Measurements from ENCODE around the gene EGFL7. TPM values are rescaled to one million over a fixed set of nuclear protein-coding genes. Genes with fewer than 3 reads are reported as not detected.

Gene EGFL7
- total RNA-seq, 1 donor from 2014 or later, result 38.2 TPM

- Mint-ChIP-seq H3K4me1 (peaks cover 7% of the 10 kb centered on the region), H3K4me3 (peak overlapping the region; percentile 46), H3K9me3 (no peaks in the 10 kb centered on the region), H3K27me3 (ENCODE audit: low read depth) (no peaks in the 10 kb centered on the region), H3K36me3 (no peaks in the 10 kb centered on the region), H3K27ac (no peak overlapping the region)
- no peak for TF ChIP-seq CTCF (IDR thresholded peaks at IDR 0.05; ENCODE audit: unreplicated experiment)
- DNase-seq (ENCODE audit: low spot score in 2 of 2, unreplicated experiment in 2 of 2), result no peak
Measured at GRCh38 chr9:136687721-136688223, 25.1 kb downstream of the EGFL7 start.

- Mint-ChIP-seq H3K36me3 (no peaks in the 10 kb centered on the region), H3K27me3 (ENCODE audit: low read depth) (no peaks in the 10 kb centered on the region), H3K4me3 (peak overlapping the region; percentile 46), H3K9me3 (no peaks in the 10 kb centered on the region), H3K27ac (peak overlapping the region; percentile 30), H3K4me1 (peaks cover 7% of the 10 kb centered on the region)
- DNase-seq (ENCODE audit: low spot score in 2 of 2, unreplicated experiment in 2 of 2), result no peak
- no peak for TF ChIP-seq CTCF (IDR thresholded peaks at IDR 0.05; ENCODE audit: unreplicated experiment)
Measured at GRCh38 chr9:136688274-136689107, 25.8 kb downstream of the EGFL7 start.

GRCh38 chr9:136689108-136689460 lies 26.4 kb downstream of the EGFL7 start:
- H3K27me3 Mint-ChIP-seq (ENCODE audit: low read depth), result no peaks in the 10 kb centered on the region
- H3K27ac Mint-ChIP-seq, result no peak overlapping the region
- peaks cover 7% of the 10 kb centered on the region for H3K4me1 Mint-ChIP-seq
- no peak for DNase-seq (ENCODE audit: low spot score in 2 of 2, unreplicated experiment in 2 of 2)
- H3K9me3 Mint-ChIP-seq, result no peaks in the 10 kb centered on the region
- no peaks in the 10 kb centered on the region for H3K36me3 Mint-ChIP-seq
- TF ChIP-seq CTCF (IDR thresholded peaks at IDR 0.05; ENCODE audit: unreplicated experiment), result no peak
- no peak overlapping the region for H3K4me3 Mint-ChIP-seq

GRCh38 chr9:136690104-136690805 lies 27.5 kb downstream of the EGFL7 start:
- Mint-ChIP-seq H3K27me3 (ENCODE audit: low read depth) (no peaks in the 10 kb centered on the region), H3K4me3 (no peak overlapping the region), H3K9me3 (no peaks in the 10 kb centered on the region), H3K4me1 (peaks cover 7% of the 10 kb centered on the region), H3K36me3 (no peaks in the 10 kb centered on the region), H3K27ac (no peak overlapping the region)
- TF ChIP-seq CTCF (IDR thresholded peaks at IDR 0.05; ENCODE audit: unreplicated experiment), result no peak
- DNase-seq (ENCODE audit: low spot score in 2 of 2, unreplicated experiment in 2 of 2), result no peak

- Mint-ChIP-seq H3K27ac (no peak overlapping the region), H3K27me3 (ENCODE audit: low read depth) (no peaks in the 10 kb centered on the region), H3K4me1 (peaks cover 5% of the 10 kb centered on the region), H3K9me3 (no peaks in the 10 kb centered on the region), H3K36me3 (no peaks in the 10 kb centered on the region), H3K4me3 (no peak overlapping the region)
- no peak for DNase-seq (ENCODE audit: low spot score in 2 of 2, unreplicated experiment in 2 of 2)
- no peak for TF ChIP-seq CTCF (IDR thresholded peaks at IDR 0.05; ENCODE audit: unreplicated experiment)
Measured at GRCh38 chr9:136690806-136691261, 28.1 kb downstream of the EGFL7 start.

All from mesothelial cell of epicardium (in vitro differentiated cells).